Nucleus accumbens (tissue), 56 donors: ENCODE results near the gene RUNX3.
A peak's percentile ranks its signal among the peaks of the same experiment; 100 is the strongest.

Experiments
- DNase-seq, 56 donors: peaks; one replicate each; lab custom pipeline; 2025; lab: John Stamatoyannopoulos, UW

RUNX3 gene

DNA sequence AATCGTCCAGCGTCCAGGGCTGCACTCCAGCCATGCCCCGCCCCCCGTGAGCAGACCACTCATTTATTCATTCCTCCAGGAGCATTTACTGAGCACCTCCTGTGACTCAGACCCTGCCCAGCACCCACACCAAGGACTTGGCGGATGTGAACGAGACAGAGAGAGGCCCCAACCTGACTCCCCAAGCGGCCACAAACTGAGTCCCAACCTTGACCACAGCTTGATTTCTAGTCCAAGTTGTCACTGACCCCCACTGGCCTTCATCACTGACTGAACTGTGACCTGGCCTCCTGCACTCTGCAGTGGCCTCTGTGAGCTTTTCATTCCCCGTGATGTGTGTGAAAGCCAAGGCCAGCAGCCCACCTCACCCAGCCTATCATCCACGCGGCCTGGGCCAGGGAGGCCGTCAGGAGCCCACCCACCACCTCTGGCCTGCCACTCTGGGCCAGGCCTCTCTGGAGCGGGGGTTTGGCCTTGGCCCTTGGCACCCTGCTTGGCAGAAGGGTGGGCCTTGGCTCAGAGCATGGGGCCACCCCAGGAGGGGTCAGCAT is 19.3 kb upstream of the RUNX3 start:
- no peak for DNase-seq

GRCh38 chr1:24948079-24948827 is 18.2 kb upstream of the RUNX3 start:
- DNase-seq: no peak

DNA sequence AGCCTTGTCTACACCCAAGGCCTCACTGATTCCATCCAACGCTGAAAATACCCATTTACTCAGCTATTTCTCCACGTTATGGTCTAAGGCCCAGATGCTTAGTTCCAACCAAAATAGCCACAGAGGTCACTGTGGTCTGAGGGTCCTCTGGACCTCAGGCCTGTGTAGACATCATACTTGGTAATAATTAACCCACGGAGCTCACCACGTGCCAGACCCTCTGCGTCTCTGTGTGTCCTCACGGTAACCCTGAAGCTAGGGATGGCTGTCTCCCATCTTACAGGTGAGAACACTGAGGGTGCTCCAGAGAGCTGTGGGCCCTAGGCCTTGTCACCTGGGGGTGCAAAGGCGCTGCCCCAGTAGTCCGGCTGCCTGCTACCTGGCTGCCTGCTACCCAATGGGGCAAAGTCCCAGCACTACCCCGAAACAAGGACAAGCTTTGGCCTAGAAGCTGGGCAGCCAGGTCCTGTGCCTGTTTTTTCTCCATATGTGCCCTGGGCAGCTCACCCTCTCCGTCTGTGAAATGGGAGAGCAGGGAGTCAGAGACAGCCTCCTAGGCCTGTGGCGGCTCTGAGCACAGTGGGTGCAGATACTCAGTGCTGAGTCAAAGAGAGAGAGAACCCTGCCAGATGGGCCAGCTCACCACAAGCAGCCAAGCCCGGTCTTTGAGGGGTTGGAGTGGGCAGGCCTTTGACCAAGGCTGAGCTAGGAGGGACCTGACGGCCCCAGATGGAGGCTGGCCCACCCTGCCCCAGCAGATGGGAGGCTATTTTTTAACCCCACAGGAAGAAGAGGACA is 17.0 kb upstream of the RUNX3 start:
- no peak for DNase-seq

DNA sequence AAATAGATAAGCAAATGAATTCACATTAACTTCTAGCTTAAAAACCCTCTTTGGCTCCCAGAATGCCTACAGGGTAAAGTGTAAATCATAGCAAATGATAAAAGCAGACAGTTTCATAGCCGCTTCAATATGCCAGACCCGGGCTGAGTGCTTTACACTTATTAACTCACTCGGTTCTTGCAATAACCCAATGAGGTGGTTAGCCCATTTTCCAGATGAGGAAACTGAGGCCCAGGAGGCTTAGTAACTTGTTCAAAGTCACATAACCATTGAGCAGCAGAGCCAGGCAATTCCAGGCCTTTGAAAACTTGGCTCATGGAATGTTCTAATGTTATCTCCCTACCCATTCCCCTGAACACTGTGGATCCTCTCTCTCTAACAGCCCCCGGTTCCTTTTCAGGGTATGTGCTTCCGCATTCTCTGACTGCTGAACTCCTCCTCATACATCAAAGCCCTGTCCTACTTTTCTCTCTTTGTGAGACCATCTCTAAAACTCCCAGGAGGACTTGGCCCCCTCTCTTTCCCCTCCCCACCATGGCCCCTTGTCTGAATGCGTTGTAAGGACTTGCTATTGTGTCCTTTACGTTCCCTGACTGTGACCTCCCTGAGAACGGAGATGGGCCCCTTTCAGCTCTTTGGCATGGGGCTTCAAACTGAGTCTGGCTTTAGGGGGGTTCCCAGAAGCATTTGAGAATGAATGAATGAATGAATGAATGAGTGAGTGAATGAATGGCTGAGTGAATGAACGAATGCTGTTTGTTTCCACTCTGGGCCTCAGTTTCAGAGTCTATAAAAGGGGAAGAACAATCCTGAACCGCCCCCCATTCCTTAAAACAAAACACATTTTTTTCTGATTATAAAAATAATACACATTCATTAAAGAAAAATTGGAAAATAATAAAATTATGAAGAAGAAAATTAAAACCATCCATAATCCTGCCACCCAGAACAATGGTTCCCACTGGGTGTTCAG is 15.6 kb upstream of the RUNX3 start:
- DNase-seq: no peak

DNA sequence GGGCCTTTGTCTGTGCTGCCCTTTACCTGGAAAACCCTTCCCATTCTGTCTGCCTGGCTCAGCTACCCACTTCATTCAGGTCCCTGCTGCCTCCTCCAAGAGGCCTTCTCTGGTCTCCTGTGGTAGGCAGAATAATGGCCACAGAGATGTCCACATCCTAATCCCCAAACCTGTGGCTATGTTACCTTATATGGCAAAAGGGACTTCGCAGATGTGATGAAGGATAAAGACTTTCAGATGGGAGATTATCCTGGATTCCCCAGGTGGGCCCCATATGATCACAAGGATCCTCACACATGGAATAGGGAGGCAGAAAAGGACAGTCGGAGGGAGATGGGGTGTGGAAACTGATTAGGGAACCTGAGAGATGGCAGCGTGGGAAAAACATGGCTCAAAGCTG is 14.2 kb upstream of the RUNX3 start:
- DNase-seq: no peak

DNA sequence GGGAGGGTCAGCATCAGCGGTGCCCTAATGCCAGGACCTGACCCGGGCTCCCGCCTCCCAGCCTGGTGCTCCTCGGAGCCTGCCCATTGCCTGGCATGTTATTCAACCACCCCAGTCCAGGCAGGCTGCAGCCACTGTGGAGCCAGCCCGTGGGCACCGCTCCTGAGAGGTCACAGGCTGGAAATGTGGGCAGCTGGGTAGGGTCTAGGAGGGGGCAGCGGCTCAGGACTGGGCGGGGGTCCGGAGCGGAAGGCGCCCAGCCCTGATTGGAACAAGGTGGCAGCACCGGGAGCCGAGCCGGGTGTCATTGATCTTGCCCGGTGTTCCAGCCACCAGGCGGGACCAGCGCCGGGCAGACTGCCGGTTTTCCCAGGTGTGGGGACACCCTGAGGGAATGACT is 12.7 kb upstream of the RUNX3 start:
- DNase-seq: no peak

- DNase-seq: no peak
Observed at GRCh38 chr1:24941564-24941963, 11.5 kb upstream of the RUNX3 start.

- DNase-seq: no peak
Observed at GRCh38 chr1:24940231-24940630, 10.2 kb upstream of the RUNX3 start.

GRCh38 chr1:24939675-24940193 is 9.7 kb upstream of the RUNX3 start:
- DNase-seq: no peak

DNA sequence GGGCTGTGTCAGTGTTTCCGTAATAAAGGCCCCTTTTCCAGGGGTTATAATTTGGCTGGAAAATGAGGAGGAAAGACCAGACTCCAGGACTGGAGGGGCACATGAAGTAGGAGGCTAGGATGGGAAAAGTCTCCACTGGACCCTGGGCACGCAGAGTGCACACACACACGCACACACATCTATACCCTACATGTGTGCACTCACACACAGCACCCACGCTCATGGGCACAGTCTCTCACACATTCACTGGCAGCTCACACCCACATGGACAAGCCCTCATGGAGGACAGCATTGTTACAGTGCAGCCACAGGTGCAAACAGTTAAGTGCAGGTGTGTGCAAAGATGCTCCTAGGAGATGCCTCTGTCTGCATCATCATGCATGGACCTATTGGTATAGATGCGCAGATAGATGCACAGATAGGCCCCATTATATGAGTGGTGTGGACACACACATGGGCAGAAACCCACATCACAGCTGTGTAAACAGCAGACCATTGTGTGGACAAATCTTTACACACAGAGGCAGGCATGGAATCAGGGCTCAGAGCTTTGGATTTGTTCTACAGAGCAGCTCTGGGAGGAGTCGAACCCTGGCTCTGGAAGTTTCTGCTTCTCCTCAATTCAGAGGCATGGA is 9.1 kb upstream of the RUNX3 start:
- DNase-seq: no peak

DNA sequence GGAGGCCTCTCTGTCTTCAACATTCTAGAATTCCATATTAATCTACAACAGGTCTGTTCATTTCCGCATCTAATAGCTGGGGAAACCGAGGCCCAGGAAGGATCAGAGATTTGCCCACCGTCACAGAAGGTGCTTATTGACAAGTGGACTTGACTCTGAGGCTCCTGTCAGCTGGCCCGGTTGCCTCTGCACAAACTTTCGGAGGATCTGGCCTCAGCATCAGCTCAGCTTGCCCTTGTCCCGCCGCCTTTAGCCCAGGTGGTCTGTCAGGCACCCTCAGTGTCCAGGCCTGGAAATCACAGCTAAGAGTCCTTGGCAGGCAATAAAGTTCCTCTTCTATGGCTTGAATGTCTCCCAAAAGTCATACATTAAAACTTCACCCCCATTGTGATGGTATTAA is 8.2 kb upstream of the RUNX3 start:
- no peak for DNase-seq

GRCh38 chr1:24936684-24937083 is 6.6 kb upstream of the RUNX3 start:
- DNase-seq: no peak

- no peak for DNase-seq
Observed at GRCh38 chr1:24935615-24936484, 5.8 kb upstream of the RUNX3 start.

DNA sequence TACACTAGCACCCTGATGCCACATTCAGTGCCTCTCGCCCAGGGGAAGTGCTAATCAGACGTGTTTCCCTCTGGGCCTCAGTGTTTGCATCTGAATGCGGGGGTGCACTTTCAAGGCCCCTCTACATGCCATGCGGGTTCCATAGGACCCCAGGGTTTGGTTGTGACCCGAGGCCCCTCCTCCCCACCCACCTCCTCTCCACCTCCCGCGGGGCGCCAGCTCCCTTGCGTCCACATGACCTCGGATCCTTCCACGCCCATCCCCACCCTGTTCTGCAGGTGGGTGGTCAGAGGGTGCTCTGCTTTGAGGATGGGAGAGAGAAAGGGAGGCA is 5.1 kb upstream of the RUNX3 start:
- no peak for DNase-seq

DNA sequence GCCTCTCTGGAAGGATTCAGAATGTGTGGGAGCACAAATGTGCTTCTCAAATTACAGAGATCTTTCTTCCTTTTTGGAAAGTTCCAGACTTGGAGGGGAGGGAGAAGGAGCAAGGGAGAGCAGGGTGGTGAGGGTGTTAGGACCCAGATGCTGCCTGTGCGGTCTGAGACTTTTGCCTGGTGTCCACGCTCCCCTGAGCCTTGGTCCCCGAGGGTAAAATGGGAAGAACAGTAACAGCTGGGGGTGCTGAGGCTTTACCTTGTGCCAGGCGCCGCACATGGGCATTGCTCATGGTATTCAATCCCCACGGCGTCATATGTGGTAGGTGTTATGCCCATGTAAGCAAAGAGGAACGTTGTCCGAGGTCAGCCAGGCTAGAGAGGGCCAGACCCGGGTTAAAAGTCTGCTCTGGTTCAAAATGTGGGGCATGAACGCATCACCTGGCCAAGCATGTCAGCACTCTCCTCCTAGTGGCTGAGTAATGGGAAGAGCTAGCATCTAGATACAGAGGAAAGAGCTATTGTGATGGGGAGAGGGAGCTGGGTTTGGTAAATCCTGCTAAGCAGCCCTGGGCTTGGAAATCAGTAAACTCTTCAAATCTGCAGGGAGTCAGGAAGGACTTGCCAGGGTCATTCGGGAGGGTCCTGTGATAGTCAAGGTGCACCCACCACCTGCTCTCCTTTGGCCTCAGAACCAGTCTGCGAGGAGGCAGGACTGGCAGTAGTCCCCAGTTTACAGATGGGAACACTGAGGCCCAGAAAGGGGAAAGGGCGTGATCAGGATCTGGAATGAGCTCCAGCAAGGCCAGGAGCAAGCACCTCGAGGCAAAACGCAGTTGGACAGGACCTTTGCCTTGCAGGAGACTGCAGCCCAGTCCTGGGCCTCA is 4.5 kb upstream of the RUNX3 start:
- no peak for DNase-seq

- no peak for DNase-seq
Observed at GRCh38 chr1:24933468-24933867, 3.4 kb upstream of the RUNX3 start.

- DNase-seq: no peak
Observed at GRCh38 chr1:24932725-24933294, 2.7 kb upstream of the RUNX3 start.

DNA sequence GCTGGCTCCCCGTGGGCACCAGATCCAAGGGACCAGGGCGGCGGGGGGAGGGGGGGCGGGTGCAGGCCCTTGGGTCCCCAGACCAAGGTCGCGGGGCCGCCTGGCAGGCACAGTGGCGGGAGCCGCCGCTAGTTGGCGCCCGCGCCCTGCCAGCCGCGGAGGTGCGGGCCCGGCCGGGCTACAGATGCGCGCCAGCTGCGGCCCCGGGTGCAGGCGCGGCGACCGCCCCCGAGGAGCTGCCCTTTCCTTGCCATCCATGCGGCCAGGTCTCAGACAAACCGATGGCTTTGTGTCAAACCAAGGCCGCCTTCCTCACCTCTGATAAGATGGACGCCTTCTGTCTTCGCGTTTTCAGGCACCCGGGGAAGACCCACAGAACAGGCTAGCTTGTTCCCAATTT is 2.2 kb upstream of the RUNX3 start:
- peak in 11 of 56 donors; percentile 7 to 58 (median 11) for DNase-seq
